Mucosa of descending colon (tissue), 3 donors: ENCODE measurements around the gene GRM8. TPM values are rescaled to one million over a fixed set of nuclear protein-coding genes. Genes with fewer than 3 reads are reported as not detected.

ENCODE experiments used
- ATAC-seq: fragments of 200-7000 bp; cut with Tn5 transposase; one replicate; pipeline ENCODE4 v1.9.1; 2020; ENCODE audit warnings: mild to moderate bottlenecking, moderate library complexity
- DNase-seq, 3 donors: peaks; one replicate each; pipeline ENCODE4 v3.0.0-alpha.2; 2020
- H3K36me3 ChIP-seq: fragments of 200-600 bp; one replicate; pipeline ENCODE4 v1.8.0; 2021; ENCODE audit warnings: low read depth, mild to moderate bottlenecking
- H3K4me1 ChIP-seq: fragments of 200-600 bp; one replicate; pipeline ENCODE4 v1.8.0; 2021; ENCODE audit warnings: low read depth, mild to moderate bottlenecking
- H3K4me3 ChIP-seq: fragments of 200-600 bp; one replicate; pipeline ENCODE4 v1.8.0; 2021; ENCODE audit warnings: mild to moderate bottlenecking
- H3K9me3 ChIP-seq: fragments of 200-600 bp; one replicate; pipeline ENCODE4 v1.8.0; 2021; ENCODE audit warnings: mild to moderate bottlenecking
- CTCF ChIP-seq: fragments of 200-600 bp; IDR thresholded peaks from one replicate; pipeline ENCODE4 v1.8.0; 2022; ENCODE audit warnings: antibody characterized with exemption, mild to moderate bottlenecking
- intact Hi-C, 2 donors: fragments of 100-400 bp; cut with DNase I in 1 of 2; cut with micrococcal nuclease in 1 of 2; formaldehyde crosslinking; loops; one replicate each; pipeline versions ENCODE4 v1.11.0 to v1.11.1; 2022; cut with DNase I, micrococcal nuclease
- total RNA-seq, 3 donors: library from RNA; stranded (reverse); fragmentation: NEBNext Ultra II Directional in 2 of 3; extraction: Animal tissue kit (Norgen Biotek cat#: 25700) in 2 of 3; gene quantifications; one replicate each; pipeline versions ENCODE4 v1.2.1 to v1.2.4, GENCODE V29; 2021 to 2023
- donor health status: DM: no; HTN: no; CAD: no; lungs with moderate emphysema.
- donor health status: DM: no; HTN: no; CAD: no.
- donor health status: DM: no; HTN: yes; CAD: no.

The GRM8 gene
- total RNA-seq, 3 donors from 2014 or later = 0.41 to 9.2 (median 4.4) TPM

GRCh38 chr7:127230192-127230925 lies 22.4 kb downstream of the GRM8 start:
- H3K9me3 ChIP-seq = no peaks in the 10 kb centered on the region
- ATAC-seq (no peak), DNase-seq (no peak)
- H3K4me3 ChIP-seq = no peak overlapping the region
- intact Hi-C loops = no loop called here
- H3K36me3 ChIP-seq = no peaks in the 10 kb centered on the region
- no peaks in the 10 kb centered on the region for H3K4me1 ChIP-seq
- no peak for TF ChIP-seq CTCF

DNA sequence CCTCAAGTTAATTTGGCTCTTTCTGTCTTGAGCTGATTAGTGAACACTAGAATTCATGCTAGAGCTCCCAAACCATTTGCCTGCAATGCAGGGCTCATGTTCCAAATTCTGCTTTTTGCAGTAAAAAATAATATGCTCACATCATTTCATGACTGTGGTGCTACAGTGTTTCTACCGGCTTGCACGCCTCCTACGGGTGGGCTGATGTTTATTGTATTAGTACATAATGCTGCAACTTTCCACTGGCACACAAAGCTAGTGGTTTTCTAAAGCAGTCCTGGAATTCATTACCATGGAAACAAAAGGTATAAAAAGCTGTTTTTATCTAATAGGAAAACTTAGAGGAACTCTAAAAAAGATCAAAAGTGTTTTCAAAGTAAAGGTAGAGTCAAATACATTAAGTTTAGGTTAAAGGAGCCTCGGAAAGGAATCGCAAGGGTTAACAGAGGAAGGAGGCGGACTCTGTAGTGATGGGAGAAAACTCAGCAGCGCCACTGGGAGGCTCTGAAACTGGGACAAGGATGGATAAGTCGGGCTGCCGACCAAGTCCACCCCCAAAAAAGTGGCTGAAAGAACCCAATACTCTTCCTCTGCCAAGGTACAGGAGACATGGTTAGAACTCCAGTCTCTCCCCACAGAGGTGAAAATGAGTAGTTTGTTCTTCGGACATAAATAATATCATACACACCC lies 25.9 kb downstream of the GRM8 start:
- intact Hi-C loops = no loop called here
- H3K4me3 ChIP-seq = no peak overlapping the region
- DNase-seq (no peak), ATAC-seq (no peak)
- H3K36me3 ChIP-seq = no peaks in the 10 kb centered on the region
- TF ChIP-seq CTCF = no peak
- no peaks in the 10 kb centered on the region for H3K9me3 ChIP-seq
- no peaks in the 10 kb centered on the region for H3K4me1 ChIP-seq

GRCh38 chr7:127221731-127222130 lies 31.0 kb downstream of the GRM8 start:
- intact Hi-C loops = no loop called here
- no peaks in the 10 kb centered on the region for H3K4me1 ChIP-seq

DNA sequence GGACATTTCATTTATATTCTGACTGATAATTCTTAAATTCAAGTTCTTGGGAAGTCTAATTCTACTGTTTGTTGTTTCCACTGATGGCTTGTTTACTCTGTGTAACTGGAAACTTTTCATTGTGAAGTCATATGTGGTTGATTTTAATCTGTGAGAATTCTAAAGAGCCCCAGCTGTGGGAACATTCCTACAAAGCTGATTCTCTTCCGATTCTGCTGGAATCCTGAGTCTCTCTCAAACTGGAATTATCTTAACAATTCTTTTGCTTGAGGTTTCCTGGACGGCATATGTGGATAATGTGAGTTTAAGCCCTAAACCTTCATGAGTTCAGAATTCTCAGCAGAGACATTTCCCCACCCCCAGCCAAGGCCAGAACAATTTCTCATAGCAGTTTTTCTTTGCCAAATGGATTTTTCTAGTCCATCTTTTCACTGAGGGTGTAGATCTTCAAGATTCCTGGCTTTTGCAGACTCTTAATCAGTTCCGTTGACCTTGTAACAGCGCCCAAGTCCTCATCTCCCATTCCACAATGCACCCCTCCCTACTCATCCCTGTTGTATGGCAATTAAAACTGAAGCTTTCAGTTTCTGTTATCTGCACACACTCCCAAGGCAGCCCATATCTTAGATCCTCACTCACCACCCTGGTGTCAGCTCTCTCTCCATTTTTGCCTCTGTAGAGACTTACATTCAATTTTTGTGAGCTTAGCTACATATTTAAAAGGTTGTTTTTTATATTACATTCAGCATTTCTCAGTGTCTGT lies 37.6 kb downstream of the GRM8 start:
- no peak overlapping the region for H3K4me3 ChIP-seq
- no peaks in the 10 kb centered on the region for H3K9me3 ChIP-seq
- no peak for ATAC-seq
- no peak for TF ChIP-seq CTCF
- intact Hi-C loops = no loop called here
- no peaks in the 10 kb centered on the region for H3K36me3 ChIP-seq
- H3K4me1 ChIP-seq = no peaks in the 10 kb centered on the region
- DNase-seq = no peak

More at GRCh38 chr7:127221731-127222130, 31.0 kb downstream of the GRM8 start:
- ATAC-seq = no peak
- Histone ChIP-seq H3K36me3 (no peaks in the 10 kb centered on the region), H3K9me3 (no peaks in the 10 kb centered on the region), H3K4me3 (no peak overlapping the region)
- no peak for TF ChIP-seq CTCF
- DNase-seq = no peak

DNA sequence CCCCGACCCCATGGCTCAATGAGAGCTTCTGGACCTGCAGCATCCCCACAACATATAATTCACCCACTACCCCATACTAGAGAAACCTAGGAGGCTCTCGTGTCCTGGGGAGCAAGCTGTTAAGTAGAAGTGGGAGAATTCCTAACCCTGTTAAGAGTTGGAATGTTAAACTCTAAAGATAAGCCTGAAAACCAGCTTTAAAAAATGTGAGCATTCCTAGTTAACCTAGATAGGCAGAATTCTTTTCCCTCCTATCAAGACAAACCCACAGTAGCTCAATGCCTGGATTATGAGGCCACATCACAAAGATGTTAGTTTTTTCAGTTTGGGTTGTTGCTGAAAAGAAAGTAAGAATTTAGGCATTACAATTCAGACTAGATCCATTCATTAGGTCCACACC lies 42.9 kb downstream of the GRM8 start:
- intact Hi-C loops = no loop called here
- no peak overlapping the region for H3K4me3 ChIP-seq
- no peaks in the 10 kb centered on the region for H3K36me3 ChIP-seq
- no peak for DNase-seq
- ATAC-seq = no peak
- H3K9me3 ChIP-seq = no peaks in the 10 kb centered on the region
- no peaks in the 10 kb centered on the region for H3K4me1 ChIP-seq
- TF ChIP-seq CTCF = no peak
